Measurements from ENCODE around the gene IL10RB.
"Not testable (repeated sequence)": the region's sequence is repeated elsewhere in the genome, so short reads cannot be mapped to it uniquely, and the experiment has no call there.

Gene IL10RB

DNA sequence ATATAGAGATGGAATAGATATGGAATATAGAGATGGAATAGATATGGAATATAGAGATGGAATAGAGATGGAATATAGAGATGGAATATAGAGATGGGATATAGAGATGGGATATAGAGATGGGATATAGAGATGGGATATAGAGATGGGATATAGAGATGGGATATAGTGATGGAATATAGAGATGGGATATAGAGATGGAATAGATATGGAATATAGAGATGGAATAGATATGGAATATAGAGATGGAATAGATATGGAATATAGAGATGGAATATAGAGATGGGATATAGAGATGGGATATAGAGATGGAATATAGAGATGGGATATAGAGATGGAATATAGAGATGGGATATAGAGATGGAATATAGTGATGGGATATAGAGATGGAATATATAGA, 57.4 kb downstream of the IL10RB start:
- H3K27ac ChIP-seq (ENCODE audit: low read depth, low read length); H3K36me3 ChIP-seq (ENCODE audit: control insufficient read depth in 1 of 2, insufficient read depth in 2 of 2, low read length in 2 of 2); H3K27me3 ChIP-seq (ENCODE audit: control insufficient read depth in 1 of 2, insufficient read depth in 2 of 2, low read length in 2 of 2); H3K9me3 ChIP-seq (ENCODE audit: control insufficient read depth in 1 of 2, low read length in 2 of 2): not testable (repeated sequence)
- H3K4me3 ChIP-seq (ENCODE audit: low read depth in 1 of 2, low read length in 2 of 2): peak overlapping the region; percentile 93 to 98
- H3K4me1 ChIP-seq (ENCODE audit: control insufficient read depth in 1 of 2, insufficient read depth in 2 of 2, low read length in 2 of 2): peaks cover 14 to 20% of the 10 kb centered on the region in 2 donors
- peak overlapping the region in 1 of 2 donors; percentile 95 for H3K9ac ChIP-seq (ENCODE audit: low read depth in 1 of 2, low read length in 2 of 2)

DNA sequence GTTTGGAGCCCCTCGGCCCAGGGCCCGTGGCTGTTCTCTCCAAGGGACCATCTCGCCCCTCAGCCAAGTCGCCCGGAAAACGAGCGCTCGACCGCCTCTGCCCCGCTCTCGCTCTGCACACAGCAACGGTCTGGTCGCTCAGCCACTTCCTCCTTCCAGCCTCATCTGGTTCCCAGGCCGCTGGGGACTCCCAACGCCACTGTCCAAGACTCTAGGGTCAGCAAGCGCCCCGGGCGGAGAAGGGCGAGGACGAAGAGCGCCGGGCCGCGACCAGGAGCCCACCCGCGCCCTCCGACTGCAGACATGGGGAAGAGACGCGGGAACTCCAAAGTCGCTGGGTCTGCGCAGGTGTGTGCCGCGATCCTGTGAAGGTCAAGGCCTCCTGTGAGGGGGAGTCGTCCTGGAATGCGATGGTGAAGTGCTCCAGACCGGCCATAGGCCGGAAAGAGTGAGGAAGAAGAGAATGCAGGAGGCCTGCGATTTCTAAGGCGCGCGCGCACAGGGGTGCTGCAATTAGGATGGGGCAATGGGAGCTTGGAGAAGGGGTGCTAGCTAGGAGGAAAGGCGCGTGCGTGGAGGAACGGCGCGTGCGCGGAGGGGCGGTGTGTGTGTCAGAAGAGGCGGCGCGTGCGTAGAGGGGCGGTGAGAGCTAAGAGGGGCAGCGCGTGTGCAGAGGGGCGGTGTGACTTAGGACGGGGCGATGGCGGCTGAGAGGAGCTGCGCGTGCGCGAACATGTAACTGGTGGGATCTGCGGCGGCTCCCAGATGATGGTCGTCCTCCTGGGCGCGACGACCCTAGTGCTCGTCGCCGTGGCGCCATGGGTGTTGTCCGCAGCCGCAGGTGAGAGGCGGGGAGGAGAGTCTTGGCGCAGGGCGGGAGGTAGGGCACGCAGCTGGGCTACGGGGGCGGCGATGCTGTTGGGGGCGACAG, 58.4 kb downstream of the IL10RB start, which contains the start of gene IFNAR1:
Gene IFNAR1, plus strand, starts transcription at position 680 of the 931 bp plus-strand sequence. Its CDS starts 86 bp downstream, at position 766.
- H3K4me1 ChIP-seq (ENCODE audit: control insufficient read depth in 1 of 2, insufficient read depth in 2 of 2, low read length in 2 of 2): peaks cover 14 to 20% of the 10 kb centered on the region in 2 donors
- H3K27me3 ChIP-seq (ENCODE audit: control insufficient read depth in 1 of 2, insufficient read depth in 2 of 2, low read length in 2 of 2): no peaks in the 10 kb centered on the region
- H3K27ac ChIP-seq (ENCODE audit: low read depth, low read length): peak within 1 kb of the TSS; percentile 100
- H3K9ac ChIP-seq (ENCODE audit: low read depth in 1 of 2, low read length in 2 of 2): peak within 1 kb of the TSS; percentile 96 to 98
- H3K36me3 ChIP-seq (ENCODE audit: control insufficient read depth in 1 of 2, insufficient read depth in 2 of 2, low read length in 2 of 2): no peaks in the 10 kb centered on the region
- no peaks in the 10 kb centered on the region for H3K9me3 ChIP-seq (ENCODE audit: control insufficient read depth in 1 of 2, low read length in 2 of 2)
- H3K4me3 ChIP-seq (ENCODE audit: low read depth in 1 of 2, low read length in 2 of 2): peak within 1 kb of the TSS; percentile 93 to 98

DNA sequence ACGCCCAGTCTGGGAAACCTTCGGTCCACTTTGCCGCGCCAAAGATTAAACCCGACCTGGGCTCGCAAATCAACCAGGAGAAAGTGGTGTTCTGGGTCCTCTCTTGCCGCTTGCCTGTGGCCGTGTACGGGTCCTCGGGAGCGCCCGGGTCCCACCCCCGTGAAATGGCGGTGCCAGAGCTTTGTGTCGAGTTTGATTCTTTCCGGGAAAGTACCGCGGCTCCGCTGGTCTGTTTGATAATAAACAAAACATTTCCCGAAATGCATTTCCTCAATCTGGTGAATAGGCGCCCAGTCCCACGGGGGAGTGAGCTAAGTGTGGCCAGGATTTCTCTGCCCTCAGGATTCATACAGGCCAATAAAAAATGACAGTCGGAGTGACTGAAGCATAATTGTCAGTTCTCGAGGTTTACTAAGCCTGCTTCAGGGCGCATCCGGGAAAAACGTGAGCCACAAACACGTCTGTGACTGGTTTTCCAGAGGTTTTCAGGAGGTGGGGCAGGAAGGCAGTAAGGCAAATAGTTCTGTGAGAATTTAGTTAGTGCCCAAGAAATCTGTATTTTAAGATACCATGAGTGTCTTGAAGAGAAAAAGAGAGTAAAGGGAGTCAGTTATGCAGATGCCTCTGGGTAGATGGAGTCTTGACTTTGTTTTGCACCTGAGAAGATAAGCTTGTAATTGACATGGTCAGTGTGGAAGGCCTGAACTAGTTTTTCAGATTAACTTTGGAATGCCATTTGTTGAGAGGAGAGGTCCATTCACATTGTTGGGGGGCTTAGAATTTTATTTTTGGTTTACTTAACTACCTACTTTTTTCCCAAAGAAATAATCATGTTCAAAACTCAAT, 59.3 kb downstream of the IL10RB start:
- H3K9ac ChIP-seq (ENCODE audit: low read depth in 1 of 2, low read length in 2 of 2): peak overlapping the region; percentile 96 to 98
- peaks cover 14 to 27% of the 10 kb centered on the region in 2 donors for H3K4me1 ChIP-seq (ENCODE audit: control insufficient read depth in 1 of 2, insufficient read depth in 2 of 2, low read length in 2 of 2)
- no peaks in the 10 kb centered on the region for H3K9me3 ChIP-seq (ENCODE audit: control insufficient read depth in 1 of 2, low read length in 2 of 2)
- peaks cover 0 to 2% of the 10 kb centered on the region in 2 donors for H3K36me3 ChIP-seq (ENCODE audit: control insufficient read depth in 1 of 2, insufficient read depth in 2 of 2, low read length in 2 of 2)
- H3K27me3 ChIP-seq (ENCODE audit: control insufficient read depth in 1 of 2, insufficient read depth in 2 of 2, low read length in 2 of 2): no peaks in the 10 kb centered on the region
- peak overlapping the region; percentile 100 for H3K27ac ChIP-seq (ENCODE audit: low read depth, low read length)
- H3K4me3 ChIP-seq (ENCODE audit: low read depth in 1 of 2, low read length in 2 of 2): peak overlapping the region; percentile 93 to 98

DNA sequence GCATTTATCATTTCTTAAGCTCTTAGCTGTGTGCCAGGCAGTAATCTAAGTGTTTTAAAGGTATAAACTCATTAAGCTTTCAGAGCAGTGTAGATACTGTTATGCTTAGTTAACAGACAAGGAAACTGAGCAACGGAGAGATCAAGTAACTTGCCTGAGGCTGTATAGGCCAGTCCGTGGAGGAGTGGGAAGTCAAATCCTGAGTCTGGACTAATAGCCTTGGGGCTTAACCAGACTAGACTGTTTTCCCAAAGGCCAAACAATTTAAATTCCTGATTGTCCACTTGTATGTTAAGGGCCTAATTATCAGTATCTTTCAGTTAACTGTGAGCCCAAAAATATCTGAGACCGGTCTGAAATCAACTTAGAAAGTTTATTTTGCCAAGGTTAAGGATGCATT, 61.2 kb downstream of the IL10RB start:
- Histone ChIP-seq H3K4me3 (ENCODE audit: low read depth in 1 of 2, low read length in 2 of 2) (no peak overlapping the region), H3K4me1 (ENCODE audit: control insufficient read depth in 1 of 2, insufficient read depth in 2 of 2, low read length in 2 of 2) (peaks cover 14 to 37% of the 10 kb centered on the region in 2 donors), H3K27ac (ENCODE audit: low read depth, low read length) (no peak overlapping the region), H3K36me3 (ENCODE audit: control insufficient read depth in 1 of 2, insufficient read depth in 2 of 2, low read length in 2 of 2) (peaks cover 3 to 17% of the 10 kb centered on the region in 2 donors), H3K9ac (ENCODE audit: low read depth in 1 of 2, low read length in 2 of 2) (no peak overlapping the region), H3K27me3 (ENCODE audit: control insufficient read depth in 1 of 2, insufficient read depth in 2 of 2, low read length in 2 of 2) (no peaks in the 10 kb centered on the region), H3K9me3 (ENCODE audit: control insufficient read depth in 1 of 2, low read length in 2 of 2) (no peaks in the 10 kb centered on the region)

DNA sequence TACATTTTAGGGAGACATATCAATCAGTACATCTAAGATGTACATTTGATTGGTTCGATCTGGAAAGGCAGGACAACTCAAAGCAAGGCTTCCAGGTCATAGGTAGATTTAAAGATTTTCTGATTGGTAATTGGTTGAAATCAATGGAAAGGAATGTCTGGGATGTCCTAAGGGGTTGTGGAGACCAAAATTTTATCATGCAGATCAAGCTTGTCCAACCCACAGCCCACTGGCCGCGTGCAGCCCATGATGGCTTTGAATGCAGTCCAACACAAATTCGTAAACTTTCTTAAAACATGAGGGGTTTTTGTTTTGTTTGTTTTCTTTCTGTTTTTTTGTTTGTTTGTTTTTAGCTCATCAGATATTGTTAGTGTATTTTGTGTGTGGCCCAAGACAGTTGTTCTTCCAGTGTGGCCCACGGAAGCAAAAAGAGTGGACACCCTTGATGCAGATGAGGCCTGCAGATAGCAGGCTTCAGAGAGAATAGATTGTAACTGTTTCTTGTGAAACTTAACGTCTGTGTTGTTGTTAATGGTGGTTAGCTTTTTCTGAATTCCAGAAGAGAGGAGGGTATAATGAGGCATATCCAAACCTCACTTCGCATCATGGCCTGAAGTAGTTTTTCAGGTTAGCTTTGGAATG, 61.7 kb downstream of the IL10RB start:
- peaks cover 3 to 17% of the 10 kb centered on the region in 2 donors for H3K36me3 ChIP-seq (ENCODE audit: control insufficient read depth in 1 of 2, insufficient read depth in 2 of 2, low read length in 2 of 2)
- no peak overlapping the region for H3K27ac ChIP-seq (ENCODE audit: low read depth, low read length)
- H3K9ac ChIP-seq (ENCODE audit: low read depth in 1 of 2, low read length in 2 of 2): no peak overlapping the region
- H3K9me3 ChIP-seq (ENCODE audit: control insufficient read depth in 1 of 2, low read length in 2 of 2): peaks cover under 1 to 2% of the 10 kb centered on the region in 2 donors
- H3K4me1 ChIP-seq (ENCODE audit: control insufficient read depth in 1 of 2, insufficient read depth in 2 of 2, low read length in 2 of 2): peaks cover 14 to 37% of the 10 kb centered on the region in 2 donors
- H3K27me3 ChIP-seq (ENCODE audit: control insufficient read depth in 1 of 2, insufficient read depth in 2 of 2, low read length in 2 of 2): no peaks in the 10 kb centered on the region
- no peak overlapping the region for H3K4me3 ChIP-seq (ENCODE audit: low read depth in 1 of 2, low read length in 2 of 2)

DNA sequence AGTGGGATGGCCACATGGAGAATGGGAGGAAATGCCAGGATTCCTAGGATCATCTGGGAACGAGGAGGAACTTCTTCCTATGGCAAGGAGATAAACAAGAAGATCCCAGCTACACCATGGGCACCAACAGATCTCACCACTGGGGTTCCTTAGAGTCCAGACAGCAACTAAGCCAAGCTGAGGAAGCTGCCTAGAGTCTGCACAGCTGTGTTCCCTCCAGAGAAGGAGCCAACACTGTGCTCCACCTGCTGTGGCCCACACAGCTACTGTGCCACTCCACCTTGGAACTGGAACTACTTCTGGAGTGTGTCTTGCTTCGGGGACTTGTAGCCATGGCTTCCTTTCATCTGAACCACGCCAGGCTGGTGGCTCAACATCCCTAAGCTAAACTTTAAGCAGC, 64.6 kb downstream of the IL10RB start:
- H3K9me3 ChIP-seq (ENCODE audit: control insufficient read depth in 1 of 2, low read length in 2 of 2): peaks cover 5 to 6% of the 10 kb centered on the region in 2 donors
- H3K27ac ChIP-seq (ENCODE audit: low read depth, low read length): no peak overlapping the region
- peaks cover 7 to 17% of the 10 kb centered on the region in 2 donors for H3K36me3 ChIP-seq (ENCODE audit: control insufficient read depth in 1 of 2, insufficient read depth in 2 of 2, low read length in 2 of 2)
- no peak overlapping the region for H3K9ac ChIP-seq (ENCODE audit: low read depth in 1 of 2, low read length in 2 of 2)
- H3K4me3 ChIP-seq (ENCODE audit: low read depth in 1 of 2, low read length in 2 of 2): no peak overlapping the region
- H3K27me3 ChIP-seq (ENCODE audit: control insufficient read depth in 1 of 2, insufficient read depth in 2 of 2, low read length in 2 of 2): no peaks in the 10 kb centered on the region
- peaks cover 13 to 35% of the 10 kb centered on the region in 2 donors for H3K4me1 ChIP-seq (ENCODE audit: control insufficient read depth in 1 of 2, insufficient read depth in 2 of 2, low read length in 2 of 2)

DNA sequence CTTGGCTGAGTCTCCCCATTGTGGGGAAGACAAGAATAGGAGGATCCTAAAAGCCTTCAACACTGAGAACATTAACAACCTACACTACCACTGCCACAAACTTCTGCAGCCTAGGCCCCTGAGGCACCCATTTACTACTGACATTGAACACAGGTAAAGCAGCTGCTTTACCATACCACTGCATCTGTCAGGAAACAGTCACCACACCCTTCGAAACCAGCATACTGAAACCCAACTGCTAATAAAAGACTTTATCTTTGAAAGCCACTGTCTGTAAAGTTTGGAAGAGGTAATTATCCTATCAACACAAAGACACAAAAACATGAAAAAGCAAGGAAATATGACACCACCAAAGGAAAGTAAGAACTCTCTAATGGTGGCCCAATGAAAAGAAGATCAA, 66.0 kb downstream of the IL10RB start:
- peaks cover 5 to 6% of the 10 kb centered on the region in 2 donors for H3K9me3 ChIP-seq (ENCODE audit: control insufficient read depth in 1 of 2, low read length in 2 of 2)
- no peak overlapping the region for H3K4me3 ChIP-seq (ENCODE audit: low read depth in 1 of 2, low read length in 2 of 2)
- no peak overlapping the region for H3K27ac ChIP-seq (ENCODE audit: low read depth, low read length)

DNA sequence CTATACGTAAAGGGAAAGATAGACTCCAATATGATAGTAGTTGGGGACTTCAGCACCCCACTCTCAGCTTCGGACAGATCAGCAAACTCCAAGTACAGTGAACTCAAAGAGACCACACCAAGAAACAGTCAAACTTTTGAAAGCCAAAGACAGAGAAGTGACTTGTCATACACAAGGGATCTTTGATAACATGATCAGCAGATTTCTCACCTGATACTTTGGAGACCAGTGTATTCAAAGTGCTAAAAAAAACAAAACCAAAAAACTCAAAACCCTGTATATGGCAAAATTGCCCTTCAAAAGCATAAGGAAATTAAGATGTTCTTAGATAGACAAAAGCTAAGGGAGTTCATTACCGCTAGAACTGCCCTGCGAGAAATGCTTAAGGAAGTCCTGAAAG, 68.0 kb downstream of the IL10RB start:
- Histone ChIP-seq H3K4me1 (ENCODE audit: control insufficient read depth in 1 of 2, insufficient read depth in 2 of 2, low read length in 2 of 2) (peaks cover 0 to 17% of the 10 kb centered on the region in 2 donors), H3K4me3 (ENCODE audit: low read depth in 1 of 2, low read length in 2 of 2) (no peak overlapping the region), H3K27me3 (ENCODE audit: control insufficient read depth in 1 of 2, insufficient read depth in 2 of 2, low read length in 2 of 2) (no peaks in the 10 kb centered on the region), H3K36me3 (ENCODE audit: control insufficient read depth in 1 of 2, insufficient read depth in 2 of 2, low read length in 2 of 2) (peaks cover 7 to 23% of the 10 kb centered on the region in 2 donors), H3K27ac (ENCODE audit: low read depth, low read length) (no peak overlapping the region), H3K9ac (ENCODE audit: low read depth in 1 of 2, low read length in 2 of 2) (no peak overlapping the region), H3K9me3 (ENCODE audit: control insufficient read depth in 1 of 2, low read length in 2 of 2) (peaks cover 5 to 6% of the 10 kb centered on the region in 2 donors)

More for the DNA sequence above, 66.0 kb downstream of the IL10RB start:
- H3K9ac ChIP-seq (ENCODE audit: low read depth in 1 of 2, low read length in 2 of 2): no peak overlapping the region
- H3K4me1 ChIP-seq (ENCODE audit: control insufficient read depth in 1 of 2, insufficient read depth in 2 of 2, low read length in 2 of 2): peaks cover 0 to 21% of the 10 kb centered on the region in 2 donors
- H3K36me3 ChIP-seq (ENCODE audit: control insufficient read depth in 1 of 2, insufficient read depth in 2 of 2, low read length in 2 of 2): peaks cover 7 to 20% of the 10 kb centered on the region in 2 donors
- no peaks in the 10 kb centered on the region for H3K27me3 ChIP-seq (ENCODE audit: control insufficient read depth in 1 of 2, insufficient read depth in 2 of 2, low read length in 2 of 2)

DNA sequence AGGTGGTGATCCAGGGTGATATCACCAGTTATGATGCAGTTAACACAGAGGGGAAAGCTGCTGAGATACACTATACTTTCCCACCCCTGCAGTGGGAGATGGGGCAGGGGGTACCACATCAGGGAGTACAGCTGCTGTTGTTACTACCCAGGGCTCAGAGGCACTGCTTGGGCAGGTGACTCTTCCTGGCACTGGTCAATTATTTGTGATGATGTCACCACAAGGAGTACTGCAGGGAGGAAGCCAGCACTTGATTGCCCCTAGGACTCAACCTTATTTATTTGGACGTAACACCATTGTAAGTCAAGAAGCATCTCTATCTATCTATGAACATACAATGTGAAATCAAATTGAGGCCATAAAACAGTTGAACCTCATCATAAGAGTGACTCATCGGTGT, 68.7 kb downstream of the IL10RB start:
- Histone ChIP-seq H3K4me1 (ENCODE audit: control insufficient read depth in 1 of 2, insufficient read depth in 2 of 2, low read length in 2 of 2) (peaks cover 0 to 14% of the 10 kb centered on the region in 2 donors), H3K27me3 (ENCODE audit: control insufficient read depth in 1 of 2, insufficient read depth in 2 of 2, low read length in 2 of 2) (no peaks in the 10 kb centered on the region), H3K9ac (ENCODE audit: low read depth in 1 of 2, low read length in 2 of 2) (no peak overlapping the region), H3K36me3 (ENCODE audit: control insufficient read depth in 1 of 2, insufficient read depth in 2 of 2, low read length in 2 of 2) (peaks cover 7 to 23% of the 10 kb centered on the region in 2 donors), H3K4me3 (ENCODE audit: low read depth in 1 of 2, low read length in 2 of 2) (no peak overlapping the region), H3K9me3 (ENCODE audit: control insufficient read depth in 1 of 2, low read length in 2 of 2) (peaks cover 5 to 6% of the 10 kb centered on the region in 2 donors), H3K27ac (ENCODE audit: low read depth, low read length) (no peak overlapping the region)
